ENCODE results near the gene PCGF3. TPM values are rescaled to one million over a fixed set of nuclear protein-coding genes. Genes with fewer than 3 reads are reported as not detected.
"Not testable (repeated sequence)": the region's sequence is repeated elsewhere in the genome, so short reads cannot be mapped to it uniquely, and the experiment has no call there.

The PCGF3 gene
- total RNA-seq, 2 experiments from 2014 or later: 51.5 to 52.1 TPM

DNA sequence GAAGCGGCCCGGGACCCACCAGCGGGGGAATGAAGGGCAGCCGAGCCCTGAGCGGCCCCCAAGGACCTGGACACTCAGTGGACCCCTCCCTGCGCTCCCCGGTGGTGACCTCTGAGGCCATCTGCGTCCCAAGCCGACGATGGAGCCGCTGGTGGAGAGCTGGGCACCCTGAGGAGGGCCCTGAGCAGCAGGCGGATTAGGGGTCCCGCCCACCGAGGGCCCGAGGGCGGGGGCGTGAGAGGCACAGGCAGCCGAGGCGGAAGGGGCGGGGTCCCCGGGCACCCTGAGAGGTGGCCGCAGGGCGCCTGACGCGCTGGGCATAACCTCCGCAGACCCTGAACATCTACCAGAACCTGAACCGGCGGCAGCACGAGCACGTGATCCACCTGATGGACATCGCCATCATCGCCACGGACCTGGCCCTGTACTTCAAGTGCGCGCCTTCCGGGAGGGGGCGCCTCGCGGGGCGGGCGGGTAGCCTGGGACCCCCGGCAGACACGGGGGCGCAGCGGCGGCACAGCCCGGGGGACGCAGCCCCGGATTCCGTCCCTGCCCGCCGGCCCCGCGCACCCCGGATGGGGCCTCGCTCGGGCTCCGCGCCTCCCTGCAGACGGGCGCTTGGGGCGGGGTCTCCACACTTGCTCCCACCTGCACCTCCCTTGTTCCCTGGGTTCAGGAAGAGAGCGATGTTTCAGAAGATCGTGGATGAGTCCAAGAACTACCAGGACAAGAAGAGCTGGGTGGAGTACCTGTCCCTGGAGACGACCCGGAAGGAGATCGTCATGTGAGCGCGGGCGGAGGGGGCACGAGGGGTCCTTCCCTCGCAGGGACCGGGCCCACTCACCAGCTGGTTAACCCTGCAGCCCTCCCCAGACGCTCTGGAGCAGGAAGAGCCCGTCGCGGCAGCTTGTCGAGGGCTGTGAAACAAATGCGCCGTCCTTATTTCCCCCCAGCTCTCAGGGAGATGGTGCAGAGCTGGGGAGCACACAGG is 41.9 kb upstream of the PCGF3 start:
- Mint-ChIP-seq H3K27ac (peak overlapping the region; percentile 73), H3K27me3 (no peaks in the 10 kb centered on the region), H3K36me3 (ENCODE audit: low read depth) (peaks cover 11% of the 10 kb centered on the region), H3K4me1 (peaks cover 15% of the 10 kb centered on the region), H3K4me3 (peak overlapping the region; percentile 76), H3K9me3 (peaks cover 15% of the 10 kb centered on the region)
- POLR2A ChIA-PET: interaction anchor here (0.8 to 3.2 kb wide), 8 partner anchors 9 to 539 kb away, joined by 4 to 40 read pairs (median 6); partner anchors contain the start of genes ATP5ME, MYL5, ZNF141 and ZNF718
- CTCF ChIA-PET: interaction anchor here (0.6 to 3.7 kb wide), 2 partner anchors 10 to 1032 kb away, joined by 4 to 29 read pairs; partner anchors contain the start of genes ATP5ME and MYL5
- peak; percentile 78 for DNase-seq

DNA sequence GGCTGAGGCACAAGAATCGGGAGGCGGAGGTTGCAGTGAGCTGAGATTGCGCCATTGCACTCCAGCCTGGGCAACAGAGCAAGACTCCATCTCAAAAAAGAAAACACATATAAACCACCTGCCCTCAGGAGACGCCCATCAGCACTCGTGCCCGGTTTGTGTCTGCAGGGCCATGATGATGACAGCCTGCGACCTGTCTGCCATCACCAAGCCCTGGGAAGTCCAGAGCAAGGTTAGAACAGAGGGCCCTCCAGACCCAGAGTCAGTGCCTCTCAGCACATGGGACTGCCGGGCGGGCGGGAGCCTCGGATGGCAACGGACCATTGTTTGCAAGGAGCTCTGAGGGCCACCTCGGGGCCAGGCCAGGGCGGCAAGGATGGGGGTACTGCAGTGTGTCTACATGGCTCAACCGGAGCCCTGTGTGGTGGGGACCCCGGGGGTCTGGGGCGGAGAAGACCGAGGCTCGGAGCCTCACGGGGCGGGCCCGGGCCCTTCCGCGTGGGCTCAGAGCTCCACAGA is 40.9 kb upstream of the PCGF3 start:
- DNase-seq: no peak
- H3K9me3 Mint-ChIP-seq: peaks cover 10% of the 10 kb centered on the region
- peaks cover 10% of the 10 kb centered on the region for H3K36me3 Mint-ChIP-seq (ENCODE audit: low read depth)
- POLR2A ChIA-PET: interaction anchor here (1.0 to 3.2 kb wide), 6 partner anchors 8 to 327 kb away, joined by 4 to 40 read pairs (median 6); partner anchors contain the start of genes ATP5ME, MYL5 and ZNF141
- H3K4me3 Mint-ChIP-seq: peak overlapping the region; percentile 76
- CTCF ChIA-PET: interaction anchor here (0.6 to 3.7 kb wide), 2 partner anchors 9 to 1031 kb away, joined by 4 to 29 read pairs; partner anchors contain the start of genes ATP5ME and MYL5
- no peaks in the 10 kb centered on the region for H3K27me3 Mint-ChIP-seq
- peaks cover 15% of the 10 kb centered on the region for H3K4me1 Mint-ChIP-seq
- no peak overlapping the region for H3K27ac Mint-ChIP-seq

DNA sequence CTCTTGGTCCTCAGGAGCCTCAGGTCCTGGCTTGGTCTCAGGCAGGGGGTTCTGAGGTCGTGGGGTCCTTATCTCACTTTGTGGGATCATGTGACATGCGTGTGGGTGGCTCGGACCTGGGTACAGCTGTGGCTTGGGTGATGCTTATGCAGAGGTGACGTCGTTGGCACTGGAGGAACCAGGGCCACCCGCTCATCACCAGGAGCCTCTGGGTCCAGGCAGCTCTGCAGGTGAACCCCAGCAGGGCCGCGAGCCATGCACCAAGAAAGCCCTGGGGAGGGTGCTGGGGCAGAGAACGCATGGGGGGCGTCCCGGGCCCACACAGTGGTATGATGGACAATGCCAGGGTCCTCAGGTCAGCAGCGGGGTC is 40.3 kb upstream of the PCGF3 start:
- peak overlapping the region; percentile 17 for H3K4me3 Mint-ChIP-seq
- no peak overlapping the region for H3K27ac Mint-ChIP-seq
- H3K9me3 Mint-ChIP-seq: peaks cover 6% of the 10 kb centered on the region
- no peaks in the 10 kb centered on the region for H3K27me3 Mint-ChIP-seq
- peaks cover 6% of the 10 kb centered on the region for H3K36me3 Mint-ChIP-seq (ENCODE audit: low read depth)
- no peak for DNase-seq
- ChIA-PET CTCF (interaction anchor here (3.7 kb wide), 1 partner anchor 8 kb away, joined by 29 read pairs; the partner anchor contains the start of genes ATP5ME and MYL5), POLR2A (interaction anchor here (0.8 to 3.2 kb wide), 2 partner anchors 8 kb away, joined by 3 to 40 read pairs; partner anchors contain the start of genes ATP5ME and MYL5)
- peaks cover 15% of the 10 kb centered on the region for H3K4me1 Mint-ChIP-seq

DNA sequence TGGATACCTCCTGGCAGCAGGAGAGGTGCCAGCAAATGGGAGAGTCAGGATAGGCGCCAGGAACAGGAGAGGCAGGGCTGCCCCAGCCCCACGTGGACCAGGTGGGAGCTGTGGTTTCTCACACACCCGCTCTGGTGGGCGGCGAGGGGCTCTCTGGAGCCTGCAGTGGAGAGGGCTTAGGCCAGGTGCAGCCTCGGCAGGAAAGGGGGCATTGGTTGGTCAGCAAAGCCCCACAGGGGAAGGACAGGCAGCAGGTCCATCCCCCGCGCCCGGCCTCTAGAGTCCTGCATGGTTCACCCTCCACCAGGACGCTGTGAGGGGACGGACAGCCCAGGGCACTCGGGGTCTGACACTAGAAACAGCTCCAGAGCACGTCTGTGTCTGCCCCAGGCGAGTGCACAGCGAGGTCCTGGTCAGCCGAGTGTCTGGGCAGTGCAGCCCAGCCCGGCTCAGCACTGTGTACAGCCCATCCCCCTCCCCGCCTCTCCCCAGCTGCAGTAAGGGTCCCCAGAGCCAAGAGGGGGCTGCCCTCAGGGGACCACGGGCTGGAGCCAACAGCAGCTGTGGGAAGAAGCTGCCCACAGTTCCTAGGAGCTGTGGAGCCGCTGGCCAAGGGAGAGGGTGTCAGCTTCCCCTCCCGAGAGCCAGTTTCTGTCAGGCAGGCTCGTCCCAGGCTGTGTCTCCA is 39.7 kb upstream of the PCGF3 start:
- DNase-seq: no peak
- Mint-ChIP-seq H3K36me3 (ENCODE audit: low read depth) (peaks cover 7% of the 10 kb centered on the region), H3K4me1 (peaks cover 15% of the 10 kb centered on the region), H3K27me3 (no peaks in the 10 kb centered on the region), H3K27ac (no peak overlapping the region), H3K4me3 (no peak overlapping the region), H3K9me3 (peaks cover 2% of the 10 kb centered on the region)
- CTCF ChIA-PET: interaction anchor here (3.7 kb wide), 1 partner anchor 8 kb away, joined by 29 read pairs; the partner anchor contains the start of genes ATP5ME and MYL5
- POLR2A ChIA-PET: interaction anchor here (0.8 kb wide), 1 partner anchor 8 kb away, joined by 3 read pairs; the partner anchor contains the start of gene ATP5ME

DNA sequence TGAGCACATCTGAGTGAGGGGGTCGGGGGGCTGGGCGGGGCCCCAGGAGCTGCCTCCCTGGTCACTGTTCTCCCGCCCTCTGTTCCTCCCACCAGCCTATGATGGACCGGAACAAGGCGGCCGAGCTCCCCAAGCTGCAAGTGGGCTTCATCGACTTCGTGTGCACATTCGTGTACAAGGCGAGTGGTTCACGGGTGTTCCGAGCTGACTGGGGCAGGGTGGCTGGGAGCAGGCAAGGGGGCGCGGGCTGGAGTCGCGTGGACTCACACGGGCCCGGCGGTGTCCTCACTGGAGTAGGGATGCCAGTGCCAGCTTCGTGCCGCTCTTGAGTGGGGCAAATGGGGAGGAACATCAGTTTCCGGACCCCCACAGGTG is 39.2 kb upstream of the PCGF3 start:
- peaks cover 10% of the 10 kb centered on the region for H3K36me3 Mint-ChIP-seq (ENCODE audit: low read depth)
- H3K4me3 Mint-ChIP-seq: no peak overlapping the region
- CTCF ChIA-PET: no interaction called here
- H3K27ac Mint-ChIP-seq: no peak overlapping the region
- no peak for DNase-seq
- peaks cover 14% of the 10 kb centered on the region for H3K4me1 Mint-ChIP-seq
- H3K9me3 Mint-ChIP-seq: no peaks in the 10 kb centered on the region
- H3K27me3 Mint-ChIP-seq: no peaks in the 10 kb centered on the region
- POLR2A ChIA-PET: no interaction called here

DNA sequence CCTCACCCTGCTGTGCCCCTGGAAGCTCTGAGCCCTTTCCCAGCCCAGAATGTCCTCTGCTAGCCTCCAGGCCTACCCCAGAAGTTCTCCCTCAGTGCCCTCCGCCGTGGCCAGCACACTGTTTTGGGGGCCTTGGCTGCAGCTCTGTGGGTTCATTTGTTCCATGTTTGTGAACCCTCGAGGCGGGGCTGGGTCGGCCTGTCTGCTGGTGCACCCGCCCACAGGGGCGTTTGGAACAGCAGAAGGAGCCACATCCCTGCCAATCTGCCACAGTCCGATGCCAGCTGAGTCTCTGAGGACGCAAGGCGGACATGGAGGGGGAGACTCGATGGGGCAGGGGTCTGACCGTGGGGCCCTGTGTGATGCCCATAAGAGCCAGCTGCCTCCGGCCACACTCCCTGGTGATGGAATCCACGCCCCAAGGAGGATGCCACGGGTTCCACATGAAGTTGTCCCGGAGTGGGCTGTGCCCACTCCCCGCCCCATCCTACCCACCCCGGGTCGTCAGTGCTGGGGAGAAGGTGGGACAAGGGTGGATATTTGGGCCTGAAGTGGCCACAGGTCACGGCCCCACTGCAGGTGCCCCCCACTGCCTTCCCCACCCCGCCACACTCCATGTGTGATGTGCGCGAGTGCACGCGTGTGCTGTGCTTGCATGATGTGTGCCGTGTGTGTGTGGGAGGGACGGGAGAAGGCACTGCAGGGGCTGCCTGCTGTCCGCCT is 38.6 kb upstream of the PCGF3 start:
- Mint-ChIP-seq H3K27me3 (no peaks in the 10 kb centered on the region), H3K4me3 (no peak overlapping the region), H3K9me3 (no peaks in the 10 kb centered on the region), H3K4me1 (peaks cover 14% of the 10 kb centered on the region), H3K27ac (no peak overlapping the region), H3K36me3 (ENCODE audit: low read depth) (peaks cover 16% of the 10 kb centered on the region)
- DNase-seq: no peak
- ChIA-PET POLR2A (no interaction called here), CTCF (no interaction called here)

DNA sequence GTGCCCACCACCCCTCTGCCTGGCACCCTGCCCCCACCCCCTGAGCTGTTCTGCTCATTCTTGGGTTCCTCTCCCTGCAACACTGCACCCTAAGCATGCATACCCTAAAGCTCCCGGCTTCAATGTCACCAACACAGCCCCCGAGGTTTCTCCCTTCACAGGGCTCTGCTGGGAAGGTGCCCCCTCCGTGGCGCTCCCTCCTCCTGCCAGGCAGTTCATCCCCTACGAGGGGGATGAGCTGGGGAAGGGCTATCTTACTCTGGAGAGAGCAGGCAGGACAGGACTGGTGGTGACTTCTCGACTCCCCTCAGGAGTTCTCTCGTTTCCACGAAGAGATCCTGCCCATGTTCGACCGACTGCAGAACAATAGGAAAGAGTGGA is 38.1 kb upstream of the PCGF3 start:
- H3K27me3 Mint-ChIP-seq: no peaks in the 10 kb centered on the region
- DNase-seq: no peak
- H3K36me3 Mint-ChIP-seq (ENCODE audit: low read depth): peaks cover 20% of the 10 kb centered on the region
- H3K4me1 Mint-ChIP-seq: peaks cover 14% of the 10 kb centered on the region
- ChIA-PET CTCF (no interaction called here), POLR2A (no interaction called here)
- H3K9me3 Mint-ChIP-seq: no peaks in the 10 kb centered on the region
- H3K27ac Mint-ChIP-seq: no peak overlapping the region
- no peak overlapping the region for H3K4me3 Mint-ChIP-seq

DNA sequence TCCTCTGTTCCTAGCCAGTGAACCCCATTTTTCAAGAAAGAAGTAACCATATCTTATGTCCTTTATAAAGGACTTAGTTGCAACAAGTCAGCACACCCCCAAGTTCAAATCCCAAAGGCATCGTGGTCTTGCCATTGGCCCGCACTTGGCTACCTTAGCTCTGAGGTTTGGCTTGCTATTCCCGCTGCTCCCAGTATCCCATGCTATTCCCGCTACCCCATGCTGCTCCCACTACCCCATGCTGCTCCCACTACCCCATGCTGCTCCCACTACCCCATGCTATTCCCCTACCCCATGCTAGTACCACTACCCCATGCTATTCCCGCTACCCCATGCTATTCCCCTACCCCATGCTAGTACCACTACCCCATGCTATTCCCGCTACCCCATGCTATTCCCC is 37.4 kb upstream of the PCGF3 start:
- H3K9me3 Mint-ChIP-seq, H3K4me3 Mint-ChIP-seq, CTCF ChIA-PET, DNase-seq, H3K27ac Mint-ChIP-seq, POLR2A ChIA-PET, H3K27me3 Mint-ChIP-seq: not testable (repeated sequence)
- H3K4me1 Mint-ChIP-seq: peaks cover 15% of the 10 kb centered on the region
- H3K36me3 Mint-ChIP-seq (ENCODE audit: low read depth): peaks cover 26% of the 10 kb centered on the region

DNA sequence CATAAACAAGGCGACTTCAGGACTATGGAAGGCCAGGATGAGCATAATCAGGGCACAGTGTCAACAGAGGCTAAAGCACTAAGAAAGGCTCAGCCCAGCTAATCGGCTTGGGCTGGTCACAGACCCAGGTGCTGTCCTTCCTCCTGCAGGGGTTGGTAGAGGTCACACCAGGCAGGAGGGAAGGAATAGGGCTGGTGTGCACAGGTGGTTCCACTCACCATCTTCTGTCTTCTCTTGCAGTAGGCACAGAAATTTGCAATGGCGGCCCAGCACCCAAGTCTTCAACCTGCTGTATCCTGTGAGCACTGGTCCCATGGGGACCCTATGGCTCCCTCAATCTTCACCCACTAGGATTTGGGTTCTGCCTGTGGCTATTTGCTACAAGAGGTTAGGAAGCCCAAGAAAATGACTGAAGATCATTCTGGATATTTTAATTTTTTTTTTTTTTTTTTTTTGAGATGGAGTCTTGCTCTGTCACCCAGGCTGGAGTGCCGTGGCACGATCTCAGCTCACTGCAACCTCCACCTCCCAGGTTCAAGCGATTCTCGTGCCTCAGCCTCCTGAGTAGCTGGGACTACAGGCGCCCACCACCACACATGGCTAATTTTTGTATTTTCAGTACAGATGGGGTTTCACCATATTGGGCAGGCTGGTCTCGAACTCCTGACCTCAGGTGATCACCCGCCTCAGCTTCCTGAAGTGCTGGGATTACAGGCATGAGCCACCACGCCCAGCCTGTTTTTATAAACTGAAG is 35.6 kb upstream of the PCGF3 start:
- H3K36me3 Mint-ChIP-seq (ENCODE audit: low read depth): peaks cover 30% of the 10 kb centered on the region
- POLR2A ChIA-PET, DNase-seq, H3K27ac Mint-ChIP-seq, CTCF ChIA-PET, H3K27me3 Mint-ChIP-seq, H3K4me3 Mint-ChIP-seq, H3K9me3 Mint-ChIP-seq: not testable (repeated sequence)
- H3K4me1 Mint-ChIP-seq: peaks cover 13% of the 10 kb centered on the region

DNA sequence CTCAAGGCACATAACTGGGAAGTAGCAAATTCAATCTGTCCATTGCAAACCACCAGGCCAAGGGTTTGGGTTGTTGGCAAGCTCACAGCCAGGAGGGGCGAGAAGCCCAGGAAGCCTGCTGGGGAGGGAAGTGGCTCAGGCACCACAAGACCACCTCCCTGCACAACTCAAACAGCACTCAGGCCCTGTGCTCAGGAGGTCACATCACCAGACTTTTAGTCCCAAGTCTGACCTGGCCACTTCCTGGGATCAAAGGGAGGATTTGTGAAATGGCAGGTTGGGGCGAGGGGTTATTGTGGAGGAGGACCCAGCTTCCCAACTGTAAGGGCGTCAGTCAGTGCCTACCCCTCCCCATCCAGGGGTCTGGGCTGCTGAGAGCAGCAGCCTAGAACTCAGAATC is 33.9 kb upstream of the PCGF3 start:
- no peak overlapping the region for H3K4me3 Mint-ChIP-seq
- H3K4me1 Mint-ChIP-seq: peaks cover 13% of the 10 kb centered on the region
- no peak overlapping the region for H3K27ac Mint-ChIP-seq
- no peaks in the 10 kb centered on the region for H3K9me3 Mint-ChIP-seq
- POLR2A ChIA-PET: interaction anchor here (1.0 to 3.3 kb wide), 3 partner anchors 8 to 260 kb away, joined by 3 to 40 read pairs (median 3); partner anchors contain the start of genes GAK and TMEM175
- no peak for DNase-seq
- H3K27me3 Mint-ChIP-seq: no peaks in the 10 kb centered on the region
- CTCF ChIA-PET: interaction anchor here (3.6 kb wide), 1 partner anchor 8 kb away, joined by 29 read pairs; no protein-coding TSS in a partner anchor
- peaks cover 30% of the 10 kb centered on the region for H3K36me3 Mint-ChIP-seq (ENCODE audit: low read depth)

DNA sequence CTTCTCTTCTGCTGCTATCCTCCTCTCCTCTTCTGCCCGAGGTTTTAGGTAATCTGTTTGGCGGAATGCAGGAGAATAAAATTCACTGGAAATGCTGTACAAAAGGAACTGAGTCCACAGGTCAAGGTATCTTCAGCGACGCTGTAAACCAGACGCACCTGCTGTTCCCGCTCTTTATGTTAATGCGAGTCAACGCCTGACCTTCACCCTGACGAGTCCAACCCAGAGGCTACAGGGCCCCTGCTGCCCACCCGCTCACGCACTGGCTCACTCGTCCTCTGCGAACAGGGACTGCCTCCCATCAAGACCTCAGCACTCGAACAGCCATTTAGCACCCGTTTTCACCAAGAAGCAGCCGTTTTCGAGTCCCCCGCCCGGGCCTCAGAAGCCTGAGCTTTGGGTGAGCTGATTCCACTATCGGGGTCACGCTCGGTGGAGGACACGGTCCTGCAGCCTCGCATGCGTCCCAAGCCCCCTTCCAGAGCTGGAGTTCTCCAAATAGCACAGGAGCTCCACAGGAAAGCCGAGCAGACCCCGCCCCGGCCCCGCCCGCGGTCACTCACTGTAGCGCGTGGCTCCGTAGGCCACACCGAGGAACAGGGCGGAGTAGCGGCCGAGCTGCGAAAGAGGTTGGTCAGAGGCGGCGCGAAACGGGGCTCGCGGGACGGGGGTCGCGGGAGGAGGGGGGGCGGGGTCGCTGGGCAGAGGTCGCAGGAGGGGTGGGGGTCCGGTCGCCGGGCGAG is 32.1 kb upstream of the PCGF3 start:
- H3K27ac Mint-ChIP-seq: peak overlapping the region; percentile 73
- H3K27me3 Mint-ChIP-seq: no peaks in the 10 kb centered on the region
- POLR2A ChIA-PET: interaction anchor here (1.0 to 3.3 kb wide), 15 partner anchors 8 to 549 kb away, joined by 3 to 40 read pairs (median 5); partner anchors contain the start of genes GAK, TMEM175, ZNF141 and ZNF718
- peaks cover 13% of the 10 kb centered on the region for H3K4me1 Mint-ChIP-seq
- peaks cover 30% of the 10 kb centered on the region for H3K36me3 Mint-ChIP-seq (ENCODE audit: low read depth)
- H3K9me3 Mint-ChIP-seq: no peaks in the 10 kb centered on the region
- DNase-seq: peak; percentile 34
- H3K4me3 Mint-ChIP-seq: peak overlapping the region; percentile 85
- CTCF ChIA-PET: interaction anchor here (0.6 to 3.6 kb wide), 8 partner anchors 9 to 549 kb away, joined by 3 to 29 read pairs (median 4); partner anchors contain the start of gene ZNF718
